ENCODE results near the gene GATA5. TPM values are rescaled to one million over a fixed set of nuclear protein-coding genes. Genes with fewer than 3 reads are reported as not detected.

Gene GATA5
- total RNA-seq, 4 donors from 2014 or later: 0.23 to 2.1 (median 1.2) TPM

DNA sequence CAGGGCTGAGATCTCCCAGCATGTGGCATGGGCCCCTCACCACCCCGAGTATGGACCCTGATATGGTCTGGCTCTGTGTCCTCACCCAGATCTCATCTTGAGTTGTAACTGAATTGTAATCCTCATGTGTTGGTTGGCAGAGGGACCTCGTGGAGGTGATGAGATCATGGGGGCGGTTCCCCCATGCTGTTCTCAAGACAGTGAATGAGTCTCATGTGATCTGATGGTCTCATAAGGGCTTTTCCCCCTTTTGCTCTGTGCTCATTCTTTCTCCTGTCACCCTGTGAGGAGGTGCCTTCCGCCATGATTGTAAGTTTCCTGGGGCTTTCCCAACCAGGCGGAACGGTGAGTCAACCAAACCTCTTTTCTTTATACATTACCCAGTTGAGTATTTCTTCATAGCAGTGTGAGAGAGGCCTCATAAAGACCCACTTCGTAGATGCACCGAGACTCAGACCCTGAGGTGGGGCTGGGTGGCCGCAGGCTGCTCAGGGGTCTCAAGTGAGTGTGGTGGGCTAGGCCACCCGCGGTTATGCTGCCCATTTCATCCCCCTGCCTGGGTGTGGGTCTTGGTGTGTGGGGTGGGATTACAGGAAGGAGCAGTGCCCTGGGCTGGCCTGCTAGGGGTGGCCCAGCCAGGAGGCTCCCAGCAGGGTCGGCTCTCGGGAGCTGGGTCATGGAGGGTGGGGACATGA lies 26.2 kb upstream of the GATA5 start:
- Histone ChIP-seq H3K27me3 (peaks cover 11% of the 10 kb centered on the region), H3K9me3 (no peaks in the 10 kb centered on the region), H3K27ac (no peak overlapping the region), H3K4me1 (peaks cover 21% of the 10 kb centered on the region), H3K4me3 (no peak overlapping the region), H3K36me3 (no peaks in the 10 kb centered on the region)
- TF ChIP-seq POLR2A (IDR thresholded peaks at IDR 0.05) (no peak), POLR2AphosphoS5 (IDR thresholded peaks at IDR 0.05) (no peak), EP300 (IDR thresholded peaks at IDR 0.05) (no peak)
- TF ChIP-seq, protein P1, sequence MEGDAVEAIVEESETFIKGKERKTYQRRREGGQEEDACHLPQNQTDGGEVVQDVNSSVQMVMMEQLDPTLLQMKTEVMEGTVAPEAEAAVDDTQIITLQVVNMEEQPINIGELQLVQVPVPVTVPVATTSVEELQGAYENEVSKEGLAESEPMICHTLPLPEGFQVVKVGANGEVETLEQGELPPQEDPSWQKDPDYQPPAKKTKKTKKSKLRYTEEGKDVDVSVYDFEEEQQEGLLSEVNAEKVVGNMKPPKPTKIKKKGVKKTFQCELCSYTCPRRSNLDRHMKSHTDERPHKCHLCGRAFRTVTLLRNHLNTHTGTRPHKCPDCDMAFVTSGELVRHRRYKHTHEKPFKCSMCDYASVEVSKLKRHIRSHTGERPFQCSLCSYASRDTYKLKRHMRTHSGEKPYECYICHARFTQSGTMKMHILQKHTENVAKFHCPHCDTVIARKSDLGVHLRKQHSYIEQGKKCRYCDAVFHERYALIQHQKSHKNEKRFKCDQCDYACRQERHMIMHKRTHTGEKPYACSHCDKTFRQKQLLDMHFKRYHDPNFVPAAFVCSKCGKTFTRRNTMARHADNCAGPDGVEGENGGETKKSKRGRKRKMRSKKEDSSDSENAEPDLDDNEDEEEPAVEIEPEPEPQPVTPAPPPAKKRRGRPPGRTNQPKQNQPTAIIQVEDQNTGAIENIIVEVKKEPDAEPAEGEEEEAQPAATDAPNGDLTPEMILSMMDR (IDR thresholded peaks at IDR 0.05): no peak
- DNase-seq (ENCODE audit: low spot score in 2 of 2): no peak
- WGBS: 51% methylated on average over 10 of the region's 13 CpGs

DNA sequence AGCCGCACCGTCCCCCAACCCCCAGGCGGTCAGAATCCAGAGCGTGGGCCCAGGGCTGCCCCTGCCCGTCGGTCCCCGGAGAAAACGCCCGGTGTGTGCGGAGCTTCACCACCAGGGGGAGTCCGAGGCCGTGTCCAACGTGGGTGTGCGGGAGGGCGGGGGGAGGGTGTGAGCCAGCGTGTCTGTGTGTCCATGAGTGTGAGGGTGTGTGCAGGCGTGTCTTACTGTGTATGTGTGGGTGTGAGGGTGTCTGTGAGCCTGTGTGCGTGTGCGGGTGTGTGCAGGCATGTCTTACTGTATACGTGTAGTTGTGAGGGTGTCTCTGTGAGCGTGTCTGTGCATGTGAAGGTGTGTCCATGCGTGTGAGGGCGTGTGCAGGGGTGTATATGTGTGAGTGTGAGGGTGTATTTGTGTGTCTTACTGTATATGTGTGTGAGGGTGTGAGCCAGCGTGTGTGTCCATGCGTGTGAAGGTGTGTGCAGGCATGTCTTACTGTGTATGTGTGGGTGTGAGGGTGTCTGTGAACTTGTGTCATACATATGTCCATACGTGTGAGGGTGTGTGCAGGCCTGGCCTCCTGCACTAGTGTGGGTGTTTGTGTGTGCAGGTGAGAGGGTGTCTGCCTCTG lies 24.6 kb upstream of the GATA5 start:
- H3K4me3 ChIP-seq: no peak overlapping the region
- H3K36me3 ChIP-seq: no peaks in the 10 kb centered on the region
- WGBS: 37% methylated on average over 11 of the region's 26 CpGs
- no peak overlapping the region for H3K27ac ChIP-seq
- peaks cover 28% of the 10 kb centered on the region for H3K4me1 ChIP-seq
- peaks cover 25% of the 10 kb centered on the region for H3K27me3 ChIP-seq
- TF ChIP-seq EP300 (IDR thresholded peaks at IDR 0.05) (no peak), POLR2A (IDR thresholded peaks at IDR 0.05) (no peak)
- TF ChIP-seq, protein P1 (IDR thresholded peaks at IDR 0.05): peak; percentile 85 to 89
- peak; percentile 84 to 88 for DNase-seq (ENCODE audit: low spot score in 2 of 2)
- H3K9me3 ChIP-seq: no peaks in the 10 kb centered on the region

DNA sequence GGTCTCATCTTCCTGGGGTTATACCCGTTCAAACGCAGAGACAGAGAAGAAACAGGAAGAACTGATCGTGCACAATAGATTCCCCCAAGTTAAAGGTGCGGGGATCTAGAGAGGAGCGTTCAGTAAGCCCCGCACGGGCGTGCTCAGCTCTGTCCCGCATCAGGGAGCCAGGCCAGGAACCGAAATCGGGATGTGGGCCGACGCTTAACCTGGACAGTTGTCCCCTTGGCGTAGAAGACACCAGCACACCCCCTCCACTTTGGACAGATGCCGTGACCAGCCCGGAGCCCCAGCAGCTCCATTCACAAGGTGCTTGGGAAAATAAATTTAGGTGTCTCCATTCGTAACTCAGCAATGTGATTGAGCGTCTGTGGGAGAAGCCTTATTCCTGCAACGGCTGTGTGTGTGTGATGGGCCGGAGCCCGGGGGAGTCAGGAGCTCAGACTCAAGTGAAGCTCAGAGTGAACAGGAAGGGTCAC lies 24.0 kb upstream of the GATA5 start:
- TF ChIP-seq, protein P1 (IDR thresholded peaks at IDR 0.05): no peak
- TF ChIP-seq EP300 (IDR thresholded peaks at IDR 0.05): no peak
- no peak for TF ChIP-seq POLR2A (IDR thresholded peaks at IDR 0.05)
- TF ChIP-seq POLR2AphosphoS5 (IDR thresholded peaks at IDR 0.05): no peak
- peaks cover 25% of the 10 kb centered on the region for H3K27me3 ChIP-seq
- peaks cover 28% of the 10 kb centered on the region for H3K4me1 ChIP-seq
- DNase-seq (ENCODE audit: low spot score in 2 of 2): no peak
- no peaks in the 10 kb centered on the region for H3K36me3 ChIP-seq
- WGBS: 45% methylated on average over 18 of the region's 21 CpGs
- H3K27ac ChIP-seq: no peak overlapping the region
- no peak overlapping the region for H3K4me3 ChIP-seq
- no peaks in the 10 kb centered on the region for H3K9me3 ChIP-seq

DNA sequence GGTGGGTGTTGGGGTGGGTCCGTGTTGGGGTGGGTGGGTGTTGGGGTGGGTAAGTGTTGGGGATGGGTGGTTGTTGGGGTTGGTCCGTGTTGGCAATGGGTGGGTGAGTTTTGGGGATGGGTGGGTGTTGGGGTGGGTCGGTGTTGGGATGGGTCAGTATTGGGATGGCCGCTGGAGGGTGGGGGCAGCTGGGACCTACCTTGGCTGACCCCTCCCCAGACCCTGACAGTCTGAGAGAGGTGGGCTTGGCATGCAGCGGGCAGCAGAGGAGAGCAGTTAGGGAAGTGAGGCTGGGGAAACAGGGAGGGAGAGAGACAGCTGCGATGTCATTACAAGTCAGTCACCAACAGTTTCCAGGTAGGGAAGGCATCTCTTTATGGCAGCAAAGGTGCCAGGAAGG lies 23.1 kb upstream of the GATA5 start:
- no peak for DNase-seq (ENCODE audit: low spot score in 2 of 2)
- H3K36me3 ChIP-seq: no peaks in the 10 kb centered on the region
- H3K9me3 ChIP-seq: no peaks in the 10 kb centered on the region
- TF ChIP-seq, protein P1 (IDR thresholded peaks at IDR 0.05): no peak
- TF ChIP-seq POLR2AphosphoS5 (IDR thresholded peaks at IDR 0.05) (no peak), EP300 (IDR thresholded peaks at IDR 0.05) (no peak), POLR2A (IDR thresholded peaks at IDR 0.05) (no peak)
- peaks cover 28% of the 10 kb centered on the region for H3K4me1 ChIP-seq
- no peak overlapping the region for H3K27ac ChIP-seq
- H3K4me3 ChIP-seq: no peak overlapping the region
- 93% methylated on average over 6 of the region's 6 CpGs for WGBS
- peaks cover 25% of the 10 kb centered on the region for H3K27me3 ChIP-seq

DNA sequence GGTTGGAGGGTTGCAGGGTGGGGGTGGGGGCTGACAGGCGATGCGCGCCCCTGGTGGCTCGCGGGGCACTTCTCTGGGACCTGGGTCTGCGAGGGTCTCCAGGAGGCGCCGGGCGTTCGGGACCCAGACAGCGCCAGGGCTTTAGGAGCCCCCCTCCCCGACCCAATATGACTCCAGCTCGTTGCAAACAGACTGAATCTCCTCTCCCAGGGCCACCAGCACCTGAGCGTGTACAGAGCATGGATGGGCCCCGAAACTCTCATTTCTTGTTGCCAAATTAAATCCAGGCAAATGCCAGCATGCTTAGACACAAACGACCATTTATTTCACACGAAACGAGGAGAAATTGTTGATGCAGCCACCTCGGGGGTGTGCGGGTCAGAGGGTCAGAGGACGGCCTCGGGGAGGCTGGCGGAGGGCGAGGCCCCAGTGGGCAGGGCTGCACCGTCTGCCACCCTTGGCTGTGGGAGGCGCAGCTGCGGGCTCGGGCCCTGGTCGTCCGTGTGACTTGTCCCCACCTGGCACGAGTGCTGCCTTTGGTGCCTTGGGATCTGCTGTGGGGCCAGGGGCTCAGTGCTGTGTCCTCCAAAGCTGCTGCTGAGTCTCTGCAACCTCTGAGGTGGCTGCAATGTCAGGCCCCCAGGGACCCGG lies 20.9 kb upstream of the GATA5 start:
- peaks cover 31% of the 10 kb centered on the region for H3K27me3 ChIP-seq
- no peaks in the 10 kb centered on the region for H3K9me3 ChIP-seq
- no peak for DNase-seq (ENCODE audit: low spot score in 2 of 2)
- no peaks in the 10 kb centered on the region for H3K36me3 ChIP-seq
- TF ChIP-seq EP300 (IDR thresholded peaks at IDR 0.05) (no peak), POLR2A (IDR thresholded peaks at IDR 0.05) (no peak), POLR2AphosphoS5 (IDR thresholded peaks at IDR 0.05) (no peak)
- TF ChIP-seq, protein P1 (IDR thresholded peaks at IDR 0.05): peak in 1 of 2 donors; percentile 54
- no peak overlapping the region for H3K4me3 ChIP-seq
- no peak overlapping the region for H3K27ac ChIP-seq
- WGBS: 11% methylated on average over 5 of the region's 32 CpGs
- H3K4me1 ChIP-seq: peaks cover 21% of the 10 kb centered on the region

All from suprapubic skin (tissue), 4 donors.